GM12878 (cell line): ENCODE measurements around the gene LDB3.

ENCODE experiments used
- CREB1 ChIP-seq: IDR thresholded peaks from 2 replicates; pipeline ENCODE4 v1.6.1; 2012; ENCODE audit warnings: low read depth, mild to moderate bottlenecking, inconsistent platforms
- CTCF ChIP-seq, 3 experiments: IDR thresholded peaks in 2 of 3; conservative IDR thresholded peaks in 1 of 3; 2 replicates each; pipeline ENCODE4 v1.5.1; 2011; ENCODE audit warnings: low read depth in 3 of 3, low read length in 3 of 3, mild to moderate bottlenecking in 3 of 3, control low read depth in 2 of 3, moderate library complexity in 2 of 3, inconsistent platforms in 1 of 3, mixed read lengths in 1 of 3; ENCODE audit not compliant: control insufficient read depth in 2 of 3, insufficient read depth in 1 of 3; ENCODE audit errors: extremely low read depth in 1 of 3
- FOS ChIP-seq: IDR thresholded peaks from 3 replicates; pipeline ENCODE4 v1.6.1; 2011; ENCODE audit warnings: borderline replicate concordance; ENCODE audit not compliant: insufficient read length; ENCODE audit errors: extremely low read depth
- NBN ChIP-seq: fragments of 450-650 bp; IDR thresholded peaks from 2 replicates; pipeline ENCODE4 v1.6.1; 2016
- TCF3 ChIP-seq: IDR thresholded peaks from 2 replicates; pipeline ENCODE4 v1.6.1; 2012; ENCODE audit warnings: low read depth, mild to moderate bottlenecking, low read length, borderline replicate concordance; ENCODE audit not compliant: insufficient read depth
- ZNF24 ChIP-seq: fragments of 450-650 bp; IDR thresholded peaks from 2 replicates; pipeline ENCODE4 v1.6.1; 2017; ENCODE audit warnings: antibody characterized with exemption, mild to moderate bottlenecking

GRCh38 chr10:86665218-86665607 is 3.1 kb upstream of the LDB3 start:
- TF ChIP-seq NBN (no peak), FOS (no peak), ZNF24 (no peak), TCF3 (no peak), CTCF (IDR thresholded peaks at IDR 0.05 in 2 of 3, conservative IDR thresholded peaks at IDR 0.05 in 1 of 3; ENCODE audit: control insufficient read depth in 2 of 3, extremely low read depth in 1 of 3, insufficient read depth in 1 of 3, low read depth in 3 of 3, low read length in 3 of 3) (no peak), CREB1 (no peak)
